ENCODE results near the gene PTGFRN. TPM values are rescaled to one million over a fixed set of nuclear protein-coding genes. Genes with fewer than 3 reads are reported as not detected.

Gene PTGFRN
- total RNA-seq, 4 donors from 2014 or later: 10.7 to 39.8 (median 28.5) TPM

- TF ChIP-seq CTCF (IDR thresholded peaks at IDR 0.05): no peak
- ATAC-seq (ENCODE audit: low FRiP score) (peak; percentile 89), DNase-seq (ENCODE audit: low spot score) (no peak)
Observed at GRCh38 chr1:116902723-116903383, 6.9 kb upstream of the PTGFRN start.

- ATAC-seq (ENCODE audit: low FRiP score): no peak
- no peak for DNase-seq (ENCODE audit: low spot score)
- TF ChIP-seq CTCF (IDR thresholded peaks at IDR 0.05): no peak
Observed at GRCh38 chr1:116904791-116905320, 4.9 kb upstream of the PTGFRN start.

- ATAC-seq (ENCODE audit: low FRiP score): no peak
- no peak for DNase-seq (ENCODE audit: low spot score)
- no peak for TF ChIP-seq CTCF (IDR thresholded peaks at IDR 0.05)
Observed at GRCh38 chr1:116906812-116907211, 2.9 kb upstream of the PTGFRN start.

GRCh38 chr1:116907351-116907750 is 2.4 kb upstream of the PTGFRN start:
- ATAC-seq (ENCODE audit: low FRiP score) (no peak), DNase-seq (ENCODE audit: low spot score) (no peak)
- TF ChIP-seq CTCF (IDR thresholded peaks at IDR 0.05): no peak

- DNase-seq (ENCODE audit: low spot score): no peak
- TF ChIP-seq CTCF (IDR thresholded peaks at IDR 0.05): no peak
- ATAC-seq (ENCODE audit: low FRiP score): no peak
Observed at GRCh38 chr1:116908266-116908665, 1.4 kb upstream of the PTGFRN start.

- TF ChIP-seq CTCF (IDR thresholded peaks at IDR 0.05): no peak
- no peak for DNase-seq (ENCODE audit: low spot score)
- ATAC-seq (ENCODE audit: low FRiP score): no peak
Observed at GRCh38 chr1:116908820-116909511, 750 bp upstream of the PTGFRN start.

Data from omental fat pad (tissue), 4 donors.